H1 (cell line): ENCODE results near the gene ADGRA3. TPM values are rescaled to one million over a fixed set of nuclear protein-coding genes. Genes with fewer than 3 reads are reported as not detected.

Experiments
- CTCF ChIP-seq, 3 experiments: IDR thresholded peaks; 1 replicate in 2 of 3; 2 replicates in 1 of 3; pipeline versions ENCODE4 v1.5.1 to v1.6.1; 2011; ENCODE audit warnings: low read length in 3 of 3, mild to moderate bottlenecking in 3 of 3, inconsistent platforms in 2 of 3, low read depth in 1 of 3, moderate library complexity in 1 of 3; ENCODE audit not compliant: insufficient read depth in 1 of 3; ENCODE audit errors: control extremely low read depth in 1 of 3
- KDM5A ChIP-seq: fragments of 200-600 bp; IDR thresholded peaks from 2 replicates; pipeline ENCODE4 v1.7.1; 2012; ENCODE audit warnings: mild to moderate bottlenecking, low read length, inconsistent platforms, mixed read lengths
- polyA plus RNA-seq, 7 experiments: library from polyadenylated mRNA; depleted of rRNA in 3 of 7; stranded (reverse) in 5 of 7; unstranded in 2 of 7; fragments of >200 nt in 5 of 7; fragments of 200-250 nt in 2 of 7; gene quantifications; 1 replicate in 5 of 7; 2 replicates in 1 of 7; 4 replicates in 1 of 7; pipeline versions ENCODE4 v1.2.1 to v1.2.3, GENCODE V29; 2011 to 2013; ENCODE audit warnings: missing spikeins in 2 of 7, mixed read lengths in 2 of 7
- total RNA-seq: library from RNA; stranded (reverse); fragmentation: NEBNext Ultra II Directional; extraction: Animal tissue kit (Norgen Biotek cat#: 25700); gene quantifications from 2 replicates; pipeline ENCODE4 v1.2.1, GENCODE V29; 2021

Gene ADGRA3
- total and polyA plus RNA-seq, 2 of the 8 experiments (the other 6 are each of a cell fraction or from before 2014, with no cell fraction given): 31.5 to 63.0 TPM

- TF ChIP-seq CTCF (IDR thresholded peaks at IDR 0.05; ENCODE audit: control extremely low read depth in 1 of 3, insufficient read depth in 1 of 3, low read depth in 1 of 3, low read length in 3 of 3): no peak
- TF ChIP-seq KDM5A: no peak
Observed at GRCh38 chr4:22460266-22460665, 55.6 kb downstream of the ADGRA3 start (continued).
